PFSK-1 (cell line): ENCODE results near the gene ARHGAP28.

Experiments used
- POLR2AphosphoS5 ChIP-seq: IDR thresholded peaks from 2 replicates; pipeline ENCODE4 v1.6.1; 2012; ENCODE audit warnings: low read depth, mild to moderate bottlenecking, control low read depth, low read length, moderate library complexity
- SIN3A ChIP-seq: IDR thresholded peaks from 2 replicates; pipeline ENCODE4 v1.6.1; 2012; ENCODE audit warnings: mild to moderate bottlenecking, low read length, moderate library complexity, borderline replicate concordance; ENCODE audit not compliant: insufficient read depth
- TAF1 ChIP-seq: IDR thresholded peaks from 2 replicates; pipeline ENCODE4 v1.6.1; 2012; ENCODE audit warnings: low read length, control low read depth, borderline replicate concordance; ENCODE audit not compliant: insufficient read depth
- TF ChIP-seq, protein P1 (sequence below), 2 experiments: IDR thresholded peaks; 2 replicates each; pipeline versions ENCODE4 v1.6.1 to v1.8.0; 2011 to 2012; ENCODE audit warnings: low read depth in 2 of 2, low read length in 2 of 2, control low read depth in 1 of 2, inconsistent platforms in 1 of 2, mild to moderate bottlenecking in 1 of 2, moderate library complexity in 1 of 2; ENCODE audit not compliant: insufficient read depth in 1 of 2

GRCh38 chr18:6683112-6683876 is 46.2 kb upstream of the ARHGAP28 start:
- TF ChIP-seq POLR2AphosphoS5, result no peak
- TF ChIP-seq, protein P1, sequence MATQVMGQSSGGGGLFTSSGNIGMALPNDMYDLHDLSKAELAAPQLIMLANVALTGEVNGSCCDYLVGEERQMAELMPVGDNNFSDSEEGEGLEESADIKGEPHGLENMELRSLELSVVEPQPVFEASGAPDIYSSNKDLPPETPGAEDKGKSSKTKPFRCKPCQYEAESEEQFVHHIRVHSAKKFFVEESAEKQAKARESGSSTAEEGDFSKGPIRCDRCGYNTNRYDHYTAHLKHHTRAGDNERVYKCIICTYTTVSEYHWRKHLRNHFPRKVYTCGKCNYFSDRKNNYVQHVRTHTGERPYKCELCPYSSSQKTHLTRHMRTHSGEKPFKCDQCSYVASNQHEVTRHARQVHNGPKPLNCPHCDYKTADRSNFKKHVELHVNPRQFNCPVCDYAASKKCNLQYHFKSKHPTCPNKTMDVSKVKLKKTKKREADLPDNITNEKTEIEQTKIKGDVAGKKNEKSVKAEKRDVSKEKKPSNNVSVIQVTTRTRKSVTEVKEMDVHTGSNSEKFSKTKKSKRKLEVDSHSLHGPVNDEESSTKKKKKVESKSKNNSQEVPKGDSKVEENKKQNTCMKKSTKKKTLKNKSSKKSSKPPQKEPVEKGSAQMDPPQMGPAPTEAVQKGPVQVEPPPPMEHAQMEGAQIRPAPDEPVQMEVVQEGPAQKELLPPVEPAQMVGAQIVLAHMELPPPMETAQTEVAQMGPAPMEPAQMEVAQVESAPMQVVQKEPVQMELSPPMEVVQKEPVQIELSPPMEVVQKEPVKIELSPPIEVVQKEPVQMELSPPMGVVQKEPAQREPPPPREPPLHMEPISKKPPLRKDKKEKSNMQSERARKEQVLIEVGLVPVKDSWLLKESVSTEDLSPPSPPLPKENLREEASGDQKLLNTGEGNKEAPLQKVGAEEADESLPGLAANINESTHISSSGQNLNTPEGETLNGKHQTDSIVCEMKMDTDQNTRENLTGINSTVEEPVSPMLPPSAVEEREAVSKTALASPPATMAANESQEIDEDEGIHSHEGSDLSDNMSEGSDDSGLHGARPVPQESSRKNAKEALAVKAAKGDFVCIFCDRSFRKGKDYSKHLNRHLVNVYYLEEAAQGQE (IDR thresholded peaks at IDR 0.05; ENCODE audit: insufficient read depth in 1 of 2, low read depth in 2 of 2, low read length in 2 of 2), result no peak
- no peak for TF ChIP-seq TAF1
- TF ChIP-seq SIN3A, result no peak
